Left colon (tissue), 2 donors: ENCODE results near the gene STK32B. TPM values are rescaled to one million over a fixed set of nuclear protein-coding genes. Genes with fewer than 3 reads are reported as not detected.

Source experiments
- ATAC-seq: fragments of 200-7000 bp; cut with Tn5 transposase; one replicate; pipeline ENCODE4 v1.9.1; 2020; ENCODE audit warnings: mild to moderate bottlenecking, moderate library complexity
- DNase-seq, 2 donors: peaks; one replicate each; pipeline ENCODE4 v3.0.0-alpha.2; 2020
- intact Hi-C, 2 donors: fragments of 100-400 bp; cut with DNase I in 1 of 2; cut with micrococcal nuclease in 1 of 2; formaldehyde crosslinking; loops; one replicate each; pipeline versions ENCODE4 v1.11.2 to v1.14.0; 2022; cut with DNase I, micrococcal nuclease
- total RNA-seq, 2 donors: library from RNA; stranded (reverse); fragmentation: NEBNext Ultra II Directional; extraction: Animal tissue kit (Norgen Biotek cat#: 25700); gene quantifications; one replicate each; pipeline ENCODE4 v1.2.1, GENCODE V29; 2021
- donor health status: DM: no; HTN: no; CAD: no.
- donor health status: DM: yes; HTN: yes; CAD: no.

Gene STK32B
- total RNA-seq, 2 donors from 2014 or later, result 0.40 to 0.78 TPM

- ATAC-seq (no peak), DNase-seq (no peak)
- intact Hi-C loops, result no loop called here
These were observed 338.6 kb downstream of the STK32B start for GRCh38 chr4:5389756-5390310.

GRCh38 chr4:5391492-5391891, 340.2 kb downstream of the STK32B start:
- intact Hi-C loops, result no loop called here
- no peak for DNase-seq
- ATAC-seq, result no peak

DNA sequence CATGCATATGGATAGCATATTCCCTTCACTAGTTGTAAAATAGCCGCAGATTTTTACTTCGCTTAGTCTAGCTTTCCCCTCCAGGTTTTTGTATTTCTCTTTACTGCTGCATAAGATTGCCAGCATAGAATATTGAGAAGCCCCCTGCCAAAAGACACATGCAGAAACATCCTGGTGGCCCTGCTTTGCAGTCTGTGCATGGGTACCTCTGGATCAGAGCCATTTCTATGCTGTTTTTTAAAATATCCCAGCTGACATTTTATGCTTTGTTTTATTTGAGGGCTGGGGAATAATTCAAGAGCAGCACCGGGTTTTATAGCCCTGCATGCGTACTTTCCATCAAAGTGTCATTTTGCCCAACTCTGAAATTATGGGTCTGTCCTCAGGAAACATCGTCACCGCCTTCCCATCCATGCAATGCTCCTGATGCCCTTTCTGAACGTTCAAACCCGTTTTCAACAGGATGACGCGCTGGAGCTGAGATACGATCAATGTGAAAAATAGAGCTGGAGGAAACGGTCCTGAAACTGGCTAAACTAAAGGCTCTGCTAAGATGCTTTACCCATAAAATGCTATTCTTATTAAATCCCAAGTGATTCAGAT, 342.7 kb downstream of the STK32B start:
- ATAC-seq (no peak), DNase-seq (no peak)
- intact Hi-C loops, result no loop called here

DNA sequence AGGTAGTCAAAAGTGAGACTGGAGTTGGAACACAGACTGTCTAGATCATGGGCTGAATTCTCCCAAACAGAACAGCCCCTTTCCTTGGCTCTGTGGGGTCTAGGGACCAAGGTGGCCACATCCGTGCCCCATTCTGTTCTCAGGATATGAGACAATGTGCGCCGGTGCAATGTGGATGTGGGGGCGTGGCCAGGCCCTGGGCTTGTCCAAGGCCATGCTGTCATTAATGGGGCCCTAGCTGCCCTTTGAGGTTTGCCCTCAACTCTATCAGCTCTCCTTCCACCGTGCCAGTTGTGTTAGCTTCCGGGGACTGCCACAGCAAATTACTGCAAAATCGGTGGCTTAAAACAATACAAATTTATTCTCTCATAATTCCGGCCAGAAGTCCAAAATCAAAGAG, 344.5 kb downstream of the STK32B start:
- DNase-seq, result no peak
- ATAC-seq, result no peak
- intact Hi-C loops, result no loop called here

DNA sequence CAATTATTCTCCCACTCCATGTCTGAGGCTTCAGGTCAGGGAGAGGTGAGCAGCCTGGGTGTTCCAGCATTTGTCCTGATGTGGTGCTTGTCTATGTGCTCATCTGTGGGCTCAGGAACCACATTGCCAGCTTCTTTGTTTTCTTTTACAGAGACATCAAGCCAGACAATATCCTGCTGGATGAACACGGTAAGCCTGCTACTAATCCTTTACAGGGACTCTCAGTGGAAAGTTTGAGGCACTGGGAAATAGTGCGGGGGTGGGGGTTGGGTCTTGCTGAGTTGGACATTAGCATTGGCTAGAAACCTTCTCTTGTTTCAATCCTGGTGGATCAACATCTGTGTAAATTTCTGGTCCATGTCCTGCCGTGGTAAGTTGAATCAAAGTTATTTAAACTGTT, 346.8 kb downstream of the STK32B start:
- ATAC-seq (no peak), DNase-seq (no peak)
- intact Hi-C loops, result no loop called here

DNA sequence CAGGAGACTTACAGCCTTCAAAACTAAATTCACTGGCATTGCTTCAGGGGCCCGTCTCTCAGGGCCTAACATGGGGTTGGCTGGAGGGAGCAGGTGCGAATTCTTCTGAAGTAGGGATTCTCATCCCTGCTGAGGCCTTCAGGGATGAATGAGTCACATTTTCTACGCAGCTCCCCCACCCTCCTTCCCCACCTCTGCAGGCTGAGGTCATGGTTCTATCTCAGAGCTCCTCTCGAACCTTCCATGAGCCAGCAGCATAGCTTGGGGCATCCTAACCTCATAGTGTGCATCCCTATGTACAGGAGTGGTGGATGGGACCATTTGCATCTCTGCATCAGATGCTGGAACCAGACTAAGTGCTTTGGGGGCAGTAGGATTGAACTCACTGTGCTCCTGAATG, 347.8 kb downstream of the STK32B start:
- DNase-seq (no peak), ATAC-seq (no peak)
- intact Hi-C loops, result no loop called here

- DNase-seq (no peak), ATAC-seq (no peak)
- intact Hi-C loops, result no loop called here
These were observed 348.6 kb downstream of the STK32B start for GRCh38 chr4:5399790-5400421.

DNA sequence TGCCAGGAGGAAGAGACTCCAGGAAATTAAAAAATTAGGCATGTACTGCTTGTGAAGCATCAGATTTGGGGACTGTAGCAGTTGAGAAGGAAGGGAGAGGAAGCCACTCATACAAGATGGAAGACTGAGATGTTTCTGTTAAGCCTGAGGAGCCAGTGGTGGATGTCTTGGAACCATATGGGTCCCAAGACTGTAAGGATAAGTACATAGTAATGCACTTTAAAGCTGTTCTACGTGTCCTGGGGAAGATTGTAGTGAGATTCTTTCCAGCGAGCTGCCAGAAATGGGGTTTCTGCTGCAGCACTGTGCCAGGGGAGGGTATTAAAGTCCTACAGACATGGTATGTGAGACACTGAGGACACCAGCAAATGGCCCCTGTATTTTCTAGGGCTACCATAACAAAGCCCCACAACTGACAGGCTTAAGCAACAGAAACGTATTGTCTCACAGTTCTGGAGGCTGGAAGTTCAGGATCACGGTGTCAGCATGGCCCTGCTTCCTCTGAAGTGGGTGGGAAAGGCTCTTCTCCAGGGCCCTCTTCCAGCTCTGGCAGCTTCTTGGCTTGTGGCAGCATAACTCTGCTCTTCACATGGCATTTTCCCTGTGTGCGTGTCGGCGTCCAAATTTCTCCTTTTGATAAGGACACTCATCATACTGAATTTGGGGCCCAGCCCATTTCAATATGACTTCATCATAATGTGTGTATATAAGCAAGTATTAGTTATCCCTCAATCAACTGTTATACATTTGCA, 352.6 kb downstream of the STK32B start:
- intact Hi-C loops, result no loop called here
- DNase-seq, result no peak

DNA sequence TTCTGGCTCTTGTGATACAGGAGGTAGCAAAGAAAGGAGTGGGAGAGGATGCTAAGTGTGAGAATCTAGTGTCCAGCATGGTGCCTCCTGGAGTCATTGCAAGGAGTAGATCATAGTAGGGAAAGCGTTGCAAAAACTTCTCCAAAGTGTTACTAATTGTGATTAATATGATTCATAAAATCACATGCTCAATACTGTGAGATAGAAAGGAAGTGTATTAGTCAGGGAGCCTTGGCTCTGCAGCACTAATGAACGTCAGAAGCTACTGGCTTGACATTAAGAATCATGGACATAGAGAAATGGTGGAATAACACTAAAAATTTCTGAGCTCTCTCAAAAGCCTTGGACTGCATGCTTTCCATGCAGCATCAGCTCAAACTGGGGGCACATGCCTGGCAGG, 358.0 kb downstream of the STK32B start:
- intact Hi-C loops, result no loop called here
- no peak for ATAC-seq
- DNase-seq, result no peak

More for the DNA sequence above, 352.6 kb downstream of the STK32B start:
- ATAC-seq, result no peak

DNA sequence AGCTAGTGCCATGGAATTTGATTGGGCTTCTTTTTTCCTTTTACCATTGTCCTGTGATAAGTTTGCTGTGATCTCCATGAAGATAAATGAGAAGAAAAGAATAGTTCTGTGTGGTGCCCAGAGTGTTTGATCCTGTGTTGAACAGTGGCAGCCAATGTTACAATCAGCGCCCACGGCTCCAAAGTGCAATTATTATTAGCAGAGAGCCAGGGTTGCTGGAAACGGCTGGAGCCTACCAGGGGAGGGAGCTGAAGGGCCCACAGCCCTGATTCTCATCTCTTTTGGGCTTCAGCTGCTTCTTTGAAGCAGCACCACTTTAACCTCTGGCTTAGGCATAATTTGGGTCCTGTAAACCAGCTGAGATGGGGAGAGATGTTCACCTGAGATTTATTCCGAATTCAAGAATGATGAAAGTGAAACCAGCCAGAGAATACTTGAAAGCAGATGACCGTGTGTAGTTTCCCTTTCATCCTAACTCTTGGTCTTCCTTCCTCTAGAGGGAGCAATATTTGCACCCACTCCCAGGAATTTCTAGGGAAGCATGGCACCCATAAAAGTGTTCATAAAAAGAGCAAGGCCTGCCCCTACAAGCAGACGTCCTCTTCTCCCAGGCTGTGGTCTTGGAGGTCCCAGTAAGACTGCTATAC, 358.8 kb downstream of the STK32B start:
- intact Hi-C loops, result no loop called here
- no peak for DNase-seq
- ATAC-seq, result no peak

GRCh38 chr4:5412296-5412695, 361.0 kb downstream of the STK32B start:
- no peak for ATAC-seq
- DNase-seq, result no peak
- intact Hi-C loops, result no loop called here

- intact Hi-C loops, result no loop called here
- no peak for DNase-seq
- ATAC-seq, result no peak
These were observed 361.5 kb downstream of the STK32B start for GRCh38 chr4:5412751-5413150.

DNA sequence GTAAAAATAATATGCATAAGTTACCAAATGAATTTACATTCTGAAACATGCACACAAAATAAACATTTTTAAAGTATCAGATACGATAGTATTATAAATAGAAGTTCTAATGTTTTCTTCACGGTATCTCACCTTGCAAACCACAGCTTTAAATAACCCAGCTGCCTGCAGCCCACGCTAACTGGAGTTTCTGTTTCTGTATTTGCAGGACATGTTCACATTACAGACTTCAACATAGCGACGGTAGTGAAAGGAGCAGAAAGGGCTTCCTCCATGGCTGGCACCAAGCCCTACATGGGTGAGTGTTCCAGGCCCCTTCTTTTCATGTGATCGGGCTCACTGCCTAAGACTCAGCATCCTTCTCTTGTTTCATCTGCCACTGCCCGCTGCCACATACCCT, 365.4 kb downstream of the STK32B start:
- ATAC-seq (no peak), DNase-seq (no peak)
- intact Hi-C loops, result no loop called here

DNA sequence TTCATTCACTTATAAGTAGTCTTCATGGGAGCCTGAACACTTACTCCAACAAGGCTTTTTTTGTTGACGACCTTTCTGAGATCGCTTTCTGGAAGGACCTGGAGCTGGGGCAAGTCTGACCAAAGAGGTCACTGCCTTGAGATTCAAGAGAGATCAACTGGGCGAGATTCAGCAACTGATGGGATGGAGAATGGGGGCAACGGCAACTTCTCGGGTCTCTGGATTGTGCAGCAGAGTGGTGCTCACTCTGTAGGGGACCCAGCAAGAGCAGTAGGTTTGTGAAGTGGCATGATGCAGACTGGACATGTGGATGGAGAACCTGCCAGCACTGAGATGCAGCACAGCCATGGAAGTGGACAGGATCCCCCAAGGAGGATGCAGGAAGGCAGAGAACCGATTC, 369.0 kb downstream of the STK32B start:
- DNase-seq, result no peak

GRCh38 chr4:5421416-5421815, 370.1 kb downstream of the STK32B start:
- ATAC-seq, result no peak
- no peak for DNase-seq
- intact Hi-C loops, result no loop called here

More for the DNA sequence above, 369.0 kb downstream of the STK32B start:
- intact Hi-C loops, result no loop called here
- no peak for ATAC-seq

- ATAC-seq (no peak), DNase-seq (no peak)
- intact Hi-C loops, result no loop called here
These were observed 370.9 kb downstream of the STK32B start for GRCh38 chr4:5422195-5422594.

DNA sequence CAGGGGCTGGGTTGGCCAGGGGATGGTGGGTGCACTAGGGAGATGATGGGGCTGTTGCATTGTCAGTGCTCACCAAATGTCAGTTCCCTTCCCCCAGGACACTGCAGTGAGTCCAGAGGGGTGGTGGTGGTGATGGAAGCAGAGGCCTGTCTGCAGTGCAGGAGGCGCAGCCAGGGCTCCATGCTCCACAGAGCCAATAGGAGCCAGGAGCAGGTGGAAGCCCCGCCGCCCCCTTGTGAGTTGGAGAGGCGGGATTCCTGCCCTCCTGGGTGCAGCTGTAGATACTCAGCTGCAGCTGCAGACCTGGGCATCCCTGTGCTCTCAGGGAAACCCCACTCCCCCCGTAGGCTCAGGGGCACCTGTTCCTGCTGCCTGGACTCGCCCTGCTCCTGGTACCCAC, 372.4 kb downstream of the STK32B start:
- DNase-seq, result no peak
- ATAC-seq, result no peak
- intact Hi-C loops, result no loop called here

DNA sequence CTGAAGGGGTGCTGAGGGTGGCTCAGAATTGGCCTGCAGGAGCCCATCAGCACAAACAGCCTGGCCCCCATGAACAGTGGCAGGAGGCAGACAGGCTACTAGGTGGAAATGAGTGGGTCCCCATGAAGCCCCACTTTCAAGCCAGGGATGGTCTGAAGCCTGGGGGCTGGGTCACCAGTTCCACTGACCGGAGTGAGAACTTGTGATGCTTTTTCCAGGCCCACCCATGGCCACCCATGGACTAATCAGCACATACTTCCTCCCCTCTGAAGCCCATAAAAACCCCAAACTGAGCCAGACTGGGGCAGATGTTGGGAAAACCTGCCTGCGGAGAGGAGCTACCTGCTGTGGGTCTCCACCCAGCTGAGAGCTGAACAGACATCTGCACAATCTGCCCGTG, 372.9 kb downstream of the STK32B start:
- DNase-seq, result no peak
- ATAC-seq, result no peak
- intact Hi-C loops, result no loop called here

- intact Hi-C loops, result no loop called here
- ATAC-seq (no peak), DNase-seq (no peak)
These were observed 373.6 kb downstream of the STK32B start for GRCh38 chr4:5424901-5425300.

GRCh38 chr4:5429747-5430146, 378.5 kb downstream of the STK32B start:
- no peak for DNase-seq
- no peak for ATAC-seq
- intact Hi-C loops, result no loop called here
